ENCODE results near the gene LBP.
"Not testable (repeated sequence)": the region's sequence is repeated elsewhere in the genome, so short reads cannot be mapped to it uniquely, and the experiment has no call there.

The LBP gene

GRCh38 chr20:38395751-38396395 is 49.6 kb downstream of the LBP start:
- DNase-seq (ENCODE audit: low read depth) = not testable (repeated sequence)

- no peak for DNase-seq (ENCODE audit: low read depth)
Observed at GRCh38 chr20:38402089-38402488, 55.8 kb downstream of the LBP start.

- no peak for DNase-seq (ENCODE audit: low read depth)
Observed at GRCh38 chr20:38402816-38403215, 56.5 kb downstream of the LBP start.

GRCh38 chr20:38404016-38404415 is 57.7 kb downstream of the LBP start:
- no peak for DNase-seq (ENCODE audit: low read depth)

- DNase-seq (ENCODE audit: low read depth) = no peak
Observed at GRCh38 chr20:38405132-38405531, 58.9 kb downstream of the LBP start.

- no peak for DNase-seq (ENCODE audit: low read depth)
Observed at GRCh38 chr20:38406476-38406875, 60.2 kb downstream of the LBP start.

- no peak for DNase-seq (ENCODE audit: low read depth)
Observed at GRCh38 chr20:38407321-38407720, 61.0 kb downstream of the LBP start.

GRCh38 chr20:38407822-38408221 is 61.5 kb downstream of the LBP start:
- not testable (repeated sequence) for DNase-seq (ENCODE audit: low read depth)

- DNase-seq (ENCODE audit: low read depth) = no peak
Observed at GRCh38 chr20:38412877-38413577, 66.7 kb downstream of the LBP start.

- no peak for DNase-seq (ENCODE audit: low read depth)
Observed at GRCh38 chr20:38414769-38415450, 68.6 kb downstream of the LBP start.

GRCh38 chr20:38418509-38419204 is 72.4 kb downstream of the LBP start:
- DNase-seq (ENCODE audit: low read depth) = no peak

GRCh38 chr20:38420388-38421085 is 74.3 kb downstream of the LBP start:
- DNase-seq (ENCODE audit: low read depth) = no peak

- no peak for DNase-seq (ENCODE audit: low read depth)
Observed at GRCh38 chr20:38421915-38422314, 75.6 kb downstream of the LBP start.

GRCh38 chr20:38423541-38423940 is 77.3 kb downstream of the LBP start:
- DNase-seq (ENCODE audit: low read depth) = no peak

- DNase-seq (ENCODE audit: low read depth) = no peak
Observed at GRCh38 chr20:38424401-38424800, 78.1 kb downstream of the LBP start.

- no peak for DNase-seq (ENCODE audit: low read depth)
Observed at GRCh38 chr20:38426006-38426897, 80.0 kb downstream of the LBP start.
